H1 (cell line): Measurements from ENCODE around the gene KLF4.
A peak's percentile ranks its signal among the peaks of the same experiment; 100 is the strongest.

Experiments
- BCL11A ChIP-seq, 2 experiments: IDR thresholded peaks; one replicate each; pipeline ENCODE4 v1.6.1; 2011; ENCODE audit warnings: low read depth in 2 of 2, low read length in 2 of 2, mild to moderate bottlenecking in 2 of 2
- CEBPB ChIP-seq: IDR thresholded peaks from 2 replicates; pipeline ENCODE4 v1.6.1; 2012; ENCODE audit warnings: low read depth, low read length
- CREB1 ChIP-seq: IDR thresholded peaks from 2 replicates; pipeline ENCODE4 v1.6.1; 2012; ENCODE audit warnings: inconsistent platforms
- EGR1 ChIP-seq: IDR thresholded peaks from 2 replicates; pipeline ENCODE4 v1.6.1; 2011; ENCODE audit warnings: low read depth, low read length, borderline replicate concordance
- EZH2 ChIP-seq: fragments of 200-600 bp; sonication (generic); IDR thresholded peaks from 2 replicates; pipeline ENCODE4 v1.7.1; 2012; ENCODE audit warnings: low read depth, mild to moderate bottlenecking, moderate library complexity, low read length, inconsistent platforms; ENCODE audit not compliant: severe bottlenecking
- KDM4A ChIP-seq: IDR thresholded peaks from one replicate; pipeline ENCODE4 v1.7.1; 2012; ENCODE audit warnings: low read depth, mild to moderate bottlenecking, moderate library complexity, low read length, inconsistent platforms; ENCODE audit not compliant: severe bottlenecking
- POLR2A ChIP-seq, 2 experiments: IDR thresholded peaks; 1 replicate in 1 of 2; 2 replicates in 1 of 2; pipeline ENCODE4 v1.6.1; 2011; ENCODE audit warnings: low read depth in 2 of 2, low read length in 2 of 2, mild to moderate bottlenecking in 2 of 2; ENCODE audit errors: control extremely low read depth in 1 of 2
- POLR2AphosphoS5 ChIP-seq: IDR thresholded peaks from 2 replicates; pipeline ENCODE4 v1.6.1; 2011; ENCODE audit warnings: low read depth, low read length
- YY1 ChIP-seq: IDR thresholded peaks from 2 replicates; pipeline ENCODE4 v1.6.1; 2011; ENCODE audit warnings: low read depth, mild to moderate bottlenecking, low read length
- TF ChIP-seq, protein P1 (sequence below): IDR thresholded peaks from 2 replicates; pipeline ENCODE4 v1.6.1; 2012; ENCODE audit warnings: inconsistent platforms
- TF ChIP-seq, protein P2 (sequence below), 3 experiments: IDR thresholded peaks; 1 replicate in 2 of 3; 2 replicates in 1 of 3; pipeline versions ENCODE4 v1.5.1 to v1.6.1; 2011; ENCODE audit warnings: low read length in 3 of 3, mild to moderate bottlenecking in 3 of 3, inconsistent platforms in 2 of 3, low read depth in 1 of 3, moderate library complexity in 1 of 3; ENCODE audit not compliant: insufficient read depth in 1 of 3; ENCODE audit errors: control extremely low read depth in 1 of 3

DNA sequence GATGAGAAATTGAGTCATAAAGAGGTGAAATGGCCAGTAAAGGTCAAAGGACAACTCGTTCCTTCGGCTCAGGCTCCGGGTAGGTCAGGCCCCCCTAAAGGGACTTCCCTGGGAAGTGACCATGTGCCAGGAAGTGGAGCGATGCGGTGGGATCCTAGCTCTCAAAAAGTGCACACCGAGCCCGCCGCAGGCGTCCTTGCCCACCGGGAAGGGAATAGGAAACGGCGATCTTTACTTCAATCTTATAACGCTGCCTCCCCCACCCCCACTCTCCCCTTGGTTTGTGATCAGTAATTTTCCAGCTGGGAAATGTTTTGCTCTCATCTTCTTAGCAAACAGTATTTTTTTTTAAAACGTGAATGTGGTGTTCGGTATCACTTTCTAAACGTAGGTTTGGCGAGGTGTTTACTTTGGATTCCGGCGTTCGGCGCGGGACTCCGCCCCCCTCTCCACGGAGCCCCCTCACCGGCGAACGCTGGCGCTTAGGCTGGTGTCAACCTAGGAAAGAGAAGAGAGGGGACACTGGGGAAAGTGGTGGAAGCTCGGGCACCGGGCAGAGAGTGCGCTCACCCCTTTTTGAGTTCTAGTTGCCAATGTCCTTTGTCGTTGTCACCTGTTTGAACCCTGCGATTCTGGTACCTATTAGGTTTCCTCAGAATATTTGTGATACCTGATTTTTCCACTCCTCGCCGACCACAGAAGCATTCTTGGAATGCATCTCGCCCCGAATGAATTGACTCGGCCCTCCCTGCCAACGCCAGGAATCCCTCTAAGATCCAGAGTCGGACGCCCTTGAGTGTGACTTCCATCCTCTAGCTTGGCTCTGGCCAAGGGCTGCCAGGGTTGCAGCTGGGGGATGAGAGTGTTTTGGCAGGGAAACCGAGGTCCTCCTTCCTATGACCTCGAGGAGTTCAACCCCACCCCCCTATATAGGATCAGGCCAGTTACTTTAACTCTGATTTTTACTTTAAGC lies 1.8 kb upstream of the KLF4 start:
- TF ChIP-seq, protein P1, sequence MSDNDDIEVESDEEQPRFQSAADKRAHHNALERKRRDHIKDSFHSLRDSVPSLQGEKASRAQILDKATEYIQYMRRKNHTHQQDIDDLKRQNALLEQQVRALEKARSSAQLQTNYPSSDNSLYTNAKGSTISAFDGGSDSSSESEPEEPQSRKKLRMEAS, result peak; percentile 44; the same call in 1 of the 2 replicates
- no peak for TF ChIP-seq CEBPB
- TF ChIP-seq, protein P2, sequence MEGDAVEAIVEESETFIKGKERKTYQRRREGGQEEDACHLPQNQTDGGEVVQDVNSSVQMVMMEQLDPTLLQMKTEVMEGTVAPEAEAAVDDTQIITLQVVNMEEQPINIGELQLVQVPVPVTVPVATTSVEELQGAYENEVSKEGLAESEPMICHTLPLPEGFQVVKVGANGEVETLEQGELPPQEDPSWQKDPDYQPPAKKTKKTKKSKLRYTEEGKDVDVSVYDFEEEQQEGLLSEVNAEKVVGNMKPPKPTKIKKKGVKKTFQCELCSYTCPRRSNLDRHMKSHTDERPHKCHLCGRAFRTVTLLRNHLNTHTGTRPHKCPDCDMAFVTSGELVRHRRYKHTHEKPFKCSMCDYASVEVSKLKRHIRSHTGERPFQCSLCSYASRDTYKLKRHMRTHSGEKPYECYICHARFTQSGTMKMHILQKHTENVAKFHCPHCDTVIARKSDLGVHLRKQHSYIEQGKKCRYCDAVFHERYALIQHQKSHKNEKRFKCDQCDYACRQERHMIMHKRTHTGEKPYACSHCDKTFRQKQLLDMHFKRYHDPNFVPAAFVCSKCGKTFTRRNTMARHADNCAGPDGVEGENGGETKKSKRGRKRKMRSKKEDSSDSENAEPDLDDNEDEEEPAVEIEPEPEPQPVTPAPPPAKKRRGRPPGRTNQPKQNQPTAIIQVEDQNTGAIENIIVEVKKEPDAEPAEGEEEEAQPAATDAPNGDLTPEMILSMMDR (IDR thresholded peaks at IDR 0.05; ENCODE audit: control extremely low read depth in 1 of 3, insufficient read depth in 1 of 3, low read depth in 1 of 3, low read length in 3 of 3), result no peak
- TF ChIP-seq EZH2, result peak; percentile 15
- TF ChIP-seq EGR1, result no peak
- TF ChIP-seq YY1, result no peak
- no peak for TF ChIP-seq CREB1
- TF ChIP-seq POLR2AphosphoS5, result no peak
- TF ChIP-seq POLR2A (IDR thresholded peaks at IDR 0.05; ENCODE audit: control extremely low read depth in 1 of 2, low read depth in 2 of 2, low read length in 2 of 2), result no peak
- peak; percentile 21 for TF ChIP-seq KDM4A
- no peak for TF ChIP-seq BCL11A (IDR thresholded peaks at IDR 0.05; ENCODE audit: low read depth in 2 of 2, low read length in 2 of 2)
